ENCODE data around the gene SMC1B.
"Not testable (repeated sequence)": the region's sequence is repeated elsewhere in the genome, so short reads cannot be mapped to it uniquely, and the experiment has no call there.

Gene SMC1B, protein sequence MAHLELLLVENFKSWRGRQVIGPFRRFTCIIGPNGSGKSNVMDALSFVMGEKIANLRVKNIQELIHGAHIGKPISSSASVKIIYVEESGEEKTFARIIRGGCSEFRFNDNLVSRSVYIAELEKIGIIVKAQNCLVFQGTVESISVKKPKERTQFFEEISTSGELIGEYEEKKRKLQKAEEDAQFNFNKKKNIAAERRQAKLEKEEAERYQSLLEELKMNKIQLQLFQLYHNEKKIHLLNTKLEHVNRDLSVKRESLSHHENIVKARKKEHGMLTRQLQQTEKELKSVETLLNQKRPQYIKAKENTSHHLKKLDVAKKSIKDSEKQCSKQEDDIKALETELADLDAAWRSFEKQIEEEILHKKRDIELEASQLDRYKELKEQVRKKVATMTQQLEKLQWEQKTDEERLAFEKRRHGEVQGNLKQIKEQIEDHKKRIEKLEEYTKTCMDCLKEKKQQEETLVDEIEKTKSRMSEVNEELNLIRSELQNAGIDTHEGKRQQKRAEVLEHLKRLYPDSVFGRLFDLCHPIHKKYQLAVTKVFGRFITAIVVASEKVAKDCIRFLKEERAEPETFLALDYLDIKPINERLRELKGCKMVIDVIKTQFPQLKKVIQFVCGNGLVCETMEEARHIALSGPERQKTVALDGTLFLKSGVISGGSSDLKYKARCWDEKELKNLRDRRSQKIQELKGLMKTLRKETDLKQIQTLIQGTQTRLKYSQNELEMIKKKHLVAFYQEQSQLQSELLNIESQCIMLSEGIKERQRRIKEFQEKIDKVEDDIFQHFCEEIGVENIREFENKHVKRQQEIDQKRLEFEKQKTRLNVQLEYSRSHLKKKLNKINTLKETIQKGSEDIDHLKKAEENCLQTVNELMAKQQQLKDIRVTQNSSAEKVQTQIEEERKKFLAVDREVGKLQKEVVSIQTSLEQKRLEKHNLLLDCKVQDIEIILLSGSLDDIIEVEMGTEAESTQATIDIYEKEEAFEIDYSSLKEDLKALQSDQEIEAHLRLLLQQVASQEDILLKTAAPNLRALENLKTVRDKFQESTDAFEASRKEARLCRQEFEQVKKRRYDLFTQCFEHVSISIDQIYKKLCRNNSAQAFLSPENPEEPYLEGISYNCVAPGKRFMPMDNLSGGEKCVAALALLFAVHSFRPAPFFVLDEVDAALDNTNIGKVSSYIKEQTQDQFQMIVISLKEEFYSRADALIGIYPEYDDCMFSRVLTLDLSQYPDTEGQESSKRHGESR

GRCh38 chr22:45413368-45414211 lies at the start of gene SMC1B, which contains the start of gene RIBC2:
Gene SMC1B, minus strand, starts transcription at chr22:45413599. Its CDS starts 32 bp downstream, at chr22:45413567.
Gene RIBC2, plus strand, starts transcription at chr22:45413693. Its CDS starts 194 bp downstream, at chr22:45413887.
- FAIRE-seq, result no peak

DNA sequence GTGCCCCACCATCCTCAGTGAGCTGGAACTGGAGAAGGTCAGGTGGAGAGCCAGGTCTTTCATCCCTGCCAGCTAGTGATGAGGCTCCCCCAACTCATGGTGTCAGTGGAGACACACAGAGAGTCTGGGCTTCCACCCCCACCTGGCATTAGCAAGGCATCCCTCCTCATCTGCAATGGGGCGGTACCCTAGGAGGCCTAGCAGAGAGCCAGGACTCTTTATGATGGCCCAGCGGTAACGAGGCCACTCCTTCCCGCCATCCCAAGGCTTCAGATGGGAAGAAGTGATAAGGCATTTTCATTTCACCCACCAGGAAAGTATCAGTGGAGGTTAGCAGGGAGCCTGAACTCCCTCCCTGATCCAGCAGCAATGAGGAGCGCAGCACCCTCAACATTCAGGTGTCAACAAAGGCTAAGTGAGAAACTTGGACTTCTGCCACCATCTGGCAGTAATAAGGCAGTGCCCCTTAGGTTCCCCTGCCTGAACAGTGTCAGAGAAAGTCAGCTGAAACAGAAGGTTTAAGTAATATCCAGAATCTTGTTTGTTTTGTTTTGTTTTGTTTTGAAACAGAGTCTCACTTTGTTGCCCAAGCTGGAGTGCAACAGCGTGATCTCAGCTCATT lies 48.7 kb upstream of the SMC1B start:
- FAIRE-seq, result no peak

DNA sequence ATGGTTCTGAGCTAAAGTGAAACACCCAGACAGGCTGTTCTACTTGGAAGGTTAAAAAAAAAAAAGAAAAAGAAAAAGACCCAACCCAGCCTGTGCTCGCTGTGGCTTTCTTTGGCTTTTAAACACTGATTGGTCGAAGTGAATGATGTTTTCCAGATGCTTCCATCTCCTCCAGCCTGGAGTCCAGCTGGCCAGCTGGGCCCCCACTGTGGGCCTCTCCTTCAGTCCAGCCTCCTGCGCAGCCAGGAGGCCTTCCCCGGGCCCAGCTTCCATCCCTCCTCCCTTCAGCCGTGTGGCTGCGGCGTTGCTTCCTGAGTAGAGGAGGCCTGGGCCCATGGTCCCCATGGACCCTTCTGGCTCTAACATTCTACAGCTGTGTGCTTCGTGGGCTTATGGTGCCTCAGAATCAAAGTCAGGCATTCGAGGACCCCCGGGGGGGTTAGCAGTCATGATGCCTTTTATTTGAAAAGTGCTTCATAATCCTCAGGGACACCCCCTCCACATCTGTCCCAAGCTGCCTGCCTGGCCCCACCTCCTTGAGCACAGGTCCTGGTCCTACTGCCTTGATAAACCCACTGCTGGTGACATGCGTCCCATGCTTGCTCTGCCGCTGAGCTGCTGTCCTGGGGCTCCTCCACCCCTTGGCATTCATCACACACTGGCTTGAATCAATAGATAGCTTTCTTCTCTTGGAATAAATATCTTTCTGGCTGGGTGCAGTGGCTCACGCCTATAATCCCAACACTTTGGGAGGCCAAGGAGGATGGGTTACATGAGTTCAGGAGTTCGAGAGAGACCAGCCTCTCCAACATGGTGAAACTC lies 47.1 kb upstream of the SMC1B start:
- peak; percentile 94 for FAIRE-seq

- no peak for FAIRE-seq
Observed at GRCh38 chr22:45459235-45459634, 45.8 kb upstream of the SMC1B start.

DNA sequence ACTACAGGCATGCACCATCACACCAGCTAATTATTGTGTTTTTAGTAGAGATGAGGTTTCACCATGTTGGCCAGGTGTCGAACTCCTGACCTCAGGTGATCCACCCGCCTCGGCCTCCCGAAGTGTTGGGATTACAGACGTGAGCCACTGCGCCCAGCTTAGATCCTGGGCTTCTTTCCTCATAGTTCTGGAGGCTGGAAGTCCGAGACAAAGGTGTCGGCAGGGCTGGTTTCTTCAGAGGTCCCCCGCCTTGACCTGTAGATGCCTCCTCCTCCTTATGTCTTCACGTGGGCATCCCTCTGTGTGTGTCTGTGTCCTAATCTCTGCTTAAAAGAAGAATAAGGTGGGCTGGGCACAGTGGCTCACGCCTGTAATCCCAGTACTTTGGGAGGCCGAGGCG lies 45.1 kb upstream of the SMC1B start:
- no peak for FAIRE-seq

GRCh38 chr22:45456811-45457210 lies 43.4 kb upstream of the SMC1B start:
- no peak for FAIRE-seq

- FAIRE-seq, result no peak
Observed at GRCh38 chr22:45455621-45456020, 42.2 kb upstream of the SMC1B start.

DNA sequence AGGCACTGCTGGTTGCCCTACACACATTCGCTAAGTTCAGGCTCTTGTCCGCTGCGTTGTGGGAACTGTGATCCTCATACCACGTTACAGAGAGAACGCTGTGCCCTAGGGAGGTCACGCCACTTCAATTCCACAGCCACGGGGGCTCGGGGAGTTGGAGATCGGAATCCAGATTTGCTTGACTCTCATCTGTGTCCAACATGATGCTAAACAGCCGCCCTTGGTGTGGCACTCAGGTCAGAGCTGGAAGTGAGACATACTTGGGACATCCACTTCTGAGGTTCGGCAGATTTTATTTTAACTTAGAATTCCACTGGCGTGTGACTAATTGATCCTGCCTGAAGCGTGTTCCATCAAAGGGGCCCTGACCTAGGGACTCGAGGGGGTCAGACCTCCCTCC lies 41.8 kb upstream of the SMC1B start:
- FAIRE-seq, result no peak

GRCh38 chr22:45454275-45454674 lies 40.9 kb upstream of the SMC1B start:
- FAIRE-seq, result peak; percentile 91

- FAIRE-seq, result no peak
Observed at GRCh38 chr22:45453764-45454163, 40.4 kb upstream of the SMC1B start.

DNA sequence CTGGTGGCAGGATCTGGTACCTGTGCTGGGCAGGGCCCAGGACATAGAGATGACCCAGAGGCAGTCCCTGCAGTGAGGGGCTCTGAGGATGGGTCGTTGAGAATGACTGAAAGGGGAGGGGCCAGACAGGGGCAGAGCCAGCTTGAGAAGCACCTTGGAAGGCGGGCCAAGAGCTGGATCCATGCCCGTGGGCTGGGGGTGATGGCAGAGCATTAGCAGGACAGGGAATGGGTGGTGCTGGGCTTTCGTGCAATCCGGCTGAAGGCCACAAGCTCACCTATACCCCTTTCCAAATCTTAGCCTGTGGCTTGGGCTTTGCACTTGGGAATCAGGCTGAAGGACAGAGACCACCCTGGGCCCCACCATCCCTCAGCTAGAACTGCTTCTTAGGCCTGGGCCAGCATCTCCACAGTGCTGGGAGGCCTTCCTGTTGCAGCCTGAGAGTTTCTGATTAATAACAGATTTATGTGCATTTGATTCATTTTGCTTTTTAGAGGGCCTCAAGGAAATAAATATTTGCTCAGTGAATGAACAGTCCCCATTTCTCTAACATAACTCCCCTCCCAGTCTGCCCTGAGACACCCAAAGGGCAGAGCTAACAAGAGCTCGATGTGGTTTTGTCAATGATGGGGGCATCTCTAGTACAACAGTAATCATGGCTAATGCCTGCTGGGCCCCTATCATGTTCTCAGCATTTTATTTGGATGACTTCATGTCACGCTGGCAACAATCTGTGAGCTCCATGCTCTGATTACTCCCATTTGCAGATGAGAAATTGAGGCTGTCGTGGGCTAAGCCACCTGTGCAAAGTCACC lies 39.4 kb upstream of the SMC1B start:
- no peak for FAIRE-seq

GRCh38 chr22:45451972-45452371 lies 38.6 kb upstream of the SMC1B start:
- no peak for FAIRE-seq

DNA sequence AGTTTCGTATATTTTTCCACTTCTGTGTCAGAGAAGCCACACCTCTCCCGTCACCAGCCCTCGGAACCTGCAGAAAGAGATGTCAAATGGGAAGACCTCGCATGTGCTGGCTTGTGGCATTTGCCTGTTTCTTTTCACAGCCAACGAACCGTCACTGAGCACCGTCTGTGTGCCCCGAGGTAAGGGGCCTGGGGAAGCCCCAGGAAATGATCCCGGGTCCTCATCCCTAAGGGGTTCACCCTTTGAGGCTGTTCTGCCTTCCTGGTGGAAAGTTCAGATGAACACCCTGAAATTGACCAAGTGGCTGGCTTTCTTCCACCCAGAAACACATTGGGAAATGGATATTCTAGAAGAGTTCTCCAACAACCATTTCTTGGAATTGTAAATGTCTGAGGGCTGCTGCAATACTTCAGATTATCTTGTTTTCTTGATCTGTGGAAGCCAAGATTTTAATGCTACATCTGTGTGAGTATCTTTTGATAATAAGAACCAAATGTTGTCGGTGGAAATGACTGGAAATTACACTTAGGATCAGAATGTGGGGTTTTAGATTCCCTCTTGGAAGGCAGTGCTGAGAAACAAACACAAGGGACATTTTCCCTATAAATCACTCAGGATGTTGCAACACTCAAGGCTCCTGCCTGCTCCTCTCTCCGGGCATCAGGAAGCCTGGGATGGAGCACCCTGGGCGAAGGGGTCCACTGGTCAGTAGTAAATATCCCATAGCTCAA lies 37.7 kb upstream of the SMC1B start:
- peak; percentile 96 for FAIRE-seq

- no peak for FAIRE-seq
Observed at GRCh38 chr22:45450101-45450785, 36.8 kb upstream of the SMC1B start.

DNA sequence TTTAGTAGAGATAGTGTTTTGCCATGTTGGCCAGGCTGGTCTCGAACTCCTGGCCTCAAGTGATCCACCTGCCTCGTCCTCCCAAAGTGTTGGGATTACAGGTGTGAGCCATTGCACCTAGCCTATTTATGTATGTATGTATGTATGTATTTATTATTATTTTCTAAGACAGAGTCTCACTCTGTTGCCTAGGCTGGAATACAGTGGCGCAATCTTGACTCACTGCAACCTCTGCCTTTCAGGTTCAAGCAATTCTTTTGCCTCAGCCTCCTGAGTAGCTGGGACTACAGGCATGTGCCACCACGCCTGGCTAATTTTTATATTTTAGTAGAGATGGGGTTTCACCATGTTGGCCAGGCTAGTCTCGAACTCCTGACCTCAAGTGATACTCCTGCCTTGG lies 36.0 kb upstream of the SMC1B start:
- FAIRE-seq, result not testable (repeated sequence)

DNA sequence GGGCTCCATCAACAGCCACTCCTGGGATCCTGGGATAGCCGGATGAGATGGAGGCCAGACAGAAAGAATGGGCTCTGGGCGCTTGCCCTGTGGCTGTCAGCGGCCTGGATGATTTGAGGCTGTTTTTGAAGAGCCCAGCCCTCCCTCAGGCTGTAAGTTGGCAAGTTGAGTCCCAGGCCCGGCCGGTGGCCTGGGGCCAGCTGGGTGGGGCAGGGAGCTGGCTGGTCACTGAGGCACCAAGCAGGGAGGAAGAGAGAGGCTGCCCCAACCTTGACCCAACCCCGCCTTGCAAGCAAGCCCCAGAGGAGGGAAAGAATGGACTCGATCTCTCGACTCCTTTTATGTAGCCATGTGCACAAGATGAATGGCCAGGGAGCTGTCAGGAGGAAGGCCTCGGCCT lies 35.0 kb upstream of the SMC1B start:
- no peak for FAIRE-seq

DNA sequence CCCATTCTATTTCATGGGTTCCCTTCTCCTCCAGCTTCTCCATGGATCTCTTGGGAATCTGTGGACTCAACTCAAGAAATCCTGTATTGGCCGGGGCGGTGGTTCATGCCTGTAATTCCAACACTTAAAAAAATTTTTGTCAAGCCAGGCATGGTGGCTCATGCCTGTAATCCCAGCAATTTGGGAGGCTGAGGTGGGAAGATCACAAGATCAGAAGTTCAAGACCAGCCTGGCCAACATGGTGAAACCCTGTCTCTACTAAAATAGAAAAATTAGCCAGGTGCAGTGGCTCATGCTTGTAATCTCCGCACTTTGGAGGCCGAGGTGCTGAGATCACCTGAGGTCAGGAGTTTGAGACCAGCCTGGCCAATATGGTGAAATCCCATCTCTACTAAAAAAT lies 34.2 kb upstream of the SMC1B start:
- FAIRE-seq, result not testable (repeated sequence)

GRCh38 chr22:45446216-45446615 lies 32.8 kb upstream of the SMC1B start:
- no peak for FAIRE-seq

Measured in endometrium (tissue), 2 donors.